ENCODE measurements around the gene GAGE10.

The GAGE10 gene

GRCh38 chrX:49303346-49303745 lies at the start of gene GAGE10:
Gene GAGE10, plus strand, starts transcription at chrX:49303646. Its CDS starts 1,214 bp downstream, at chrX:49304860.
- no peak for DNase-seq

GRCh38 chrX:49254639-49255038 lies 48.8 kb upstream of the GAGE10 start:
- no peak for DNase-seq

- no peak for DNase-seq
Observed at GRCh38 chrX:49256268-49256995, 47.0 kb upstream of the GAGE10 start.

GRCh38 chrX:49257074-49257790 lies 46.2 kb upstream of the GAGE10 start:
- no peak for DNase-seq

GRCh38 chrX:49257846-49258748 lies 45.3 kb upstream of the GAGE10 start:
- DNase-seq: peak in 1 of 2 experiments; percentile 24

- DNase-seq: no peak
Observed at GRCh38 chrX:49258749-49259124, 44.7 kb upstream of the GAGE10 start.

- no peak for DNase-seq
Observed at GRCh38 chrX:49260221-49260985, 43.0 kb upstream of the GAGE10 start.

GRCh38 chrX:49262603-49263002 lies 40.8 kb upstream of the GAGE10 start:
- no peak for DNase-seq

- no peak for DNase-seq
Observed at GRCh38 chrX:49263631-49264030, 39.8 kb upstream of the GAGE10 start.

- no peak for DNase-seq
Observed at GRCh38 chrX:49264460-49264859, 39.0 kb upstream of the GAGE10 start, which contains the start of gene FOXP3. Gene FOXP3, minus strand, starts transcription at chrX:49264710. Its CDS starts 6,205 bp downstream, at chrX:49258505.

GRCh38 chrX:49266523-49267445 lies 36.7 kb upstream of the GAGE10 start:
- no peak for DNase-seq

GRCh38 chrX:49268702-49269009 lies 34.8 kb upstream of the GAGE10 start:
- no peak for DNase-seq

GRCh38 chrX:49269010-49269766 lies 34.3 kb upstream of the GAGE10 start:
- peak; percentile 86 to 96 for DNase-seq

- no peak for DNase-seq
Observed at GRCh38 chrX:49269767-49270248, 33.6 kb upstream of the GAGE10 start, which contains the start of gene PPP1R3F. Gene PPP1R3F, plus strand, starts transcription at chrX:49269793. Its CDS starts 77 bp downstream, at chrX:49269870.

GRCh38 chrX:49270249-49270921 lies 33.1 kb upstream of the GAGE10 start:
- no peak for DNase-seq

- DNase-seq: no peak
Observed at GRCh38 chrX:49271341-49271740, 32.1 kb upstream of the GAGE10 start.

- DNase-seq: no peak
Observed at GRCh38 chrX:49272421-49272820, 31.0 kb upstream of the GAGE10 start.

- no peak for DNase-seq
Observed at GRCh38 chrX:49273181-49273727, 30.2 kb upstream of the GAGE10 start.

GRCh38 chrX:49276207-49276606 lies 27.2 kb upstream of the GAGE10 start:
- no peak for DNase-seq
